ENCODE measurements around the gene FGD1.

GRCh38 chrX:54427837-54428424, 68.1 kb downstream of the FGD1 start:
- TF ChIP-seq CTCF (IDR thresholded peaks at IDR 0.05) = no peak
- TF ChIP-seq POLR2A (IDR thresholded peaks at IDR 0.05) = no peak

Data from testis (tissue), 2 donors.